Loucy (cell line): ENCODE measurements around the gene CLMN.
"Not testable (repeated sequence)": the region's sequence is repeated elsewhere in the genome, so short reads cannot be mapped to it uniquely, and the experiment has no call there.

Source experiments
- H2AFZ ChIP-seq: fragments of 200-600 bp; sonication (generic); 2 replicates; pipeline ENCODE4 v1.6.0; 2016; ENCODE audit warnings: antibody characterized with exemption, mild to moderate bottlenecking, low read length, moderate library complexity
- H3F3A ChIP-seq: fragments of 200-600 bp; 2 replicates; pipeline ENCODE4 v1.6.0; 2016; ENCODE audit warnings: antibody characterized with exemption, low read depth, mild to moderate bottlenecking
- H3K27me3 ChIP-seq: fragments of 200-600 bp; sonication (generic); 2 replicates; pipeline ENCODE4 v1.6.1; 2014; ENCODE audit warnings: low read length, mild to moderate bottlenecking; ENCODE audit not compliant: insufficient read depth, poor library complexity, severe bottlenecking
- H3K36me3 ChIP-seq: fragments of 200-600 bp; sonication (generic); 2 replicates; pipeline ENCODE4 v1.6.1; 2016; ENCODE audit warnings: low read length; ENCODE audit not compliant: insufficient read depth
- H3K4me1 ChIP-seq: fragments of 200-600 bp; sonication (generic); 2 replicates; pipeline ENCODE4 v1.5.1; 2014; ENCODE audit warnings: low read length, mild to moderate bottlenecking; ENCODE audit not compliant: insufficient read depth, poor library complexity, severe bottlenecking
- H3K4me2 ChIP-seq: fragments of 200-600 bp; sonication (generic); 2 replicates; pipeline ENCODE4 v1.6.0; 2014; ENCODE audit warnings: antibody characterized with exemption, low read length, low read depth, mild to moderate bottlenecking; ENCODE audit not compliant: poor library complexity, severe bottlenecking
- H3K4me3 ChIP-seq: fragments of 200-600 bp; sonication (generic); 2 replicates; pipeline ENCODE4 v1.5.1; 2014; ENCODE audit warnings: low read length, mild to moderate bottlenecking, mixed read lengths; ENCODE audit not compliant: poor library complexity, severe bottlenecking
- H3K79me2 ChIP-seq: fragments of 200-600 bp; sonication (generic); 2 replicates; pipeline ENCODE4 v1.6.1; 2014; ENCODE audit warnings: low read length; ENCODE audit not compliant: insufficient read depth
- H3K9ac ChIP-seq: fragments of 200-600 bp; sonication (generic); 2 replicates; pipeline ENCODE4 v1.6.0; 2014; ENCODE audit warnings: mild to moderate bottlenecking, low read depth, low read length, moderate library complexity; ENCODE audit not compliant: poor library complexity, severe bottlenecking
- H3K9me2 ChIP-seq: fragments of 200-600 bp; sonication (generic); replicated peaks from 2 replicates; pipeline ENCODE4 v1.6.1; 2016; ENCODE audit warnings: low read depth, low read length, mixed read lengths
- H3K9me3 ChIP-seq: fragments of 200-600 bp; sonication (generic); 2 replicates; pipeline ENCODE4 v1.6.1; 2014; ENCODE audit warnings: mild to moderate bottlenecking, antibody characterized with exemption, low read length, low read depth; ENCODE audit not compliant: insufficient read depth
- H4K20me1 ChIP-seq: fragments of 200-600 bp; sonication (generic); 2 replicates; pipeline ENCODE4 v1.6.0; 2014; ENCODE audit warnings: antibody characterized with exemption, low read length, mild to moderate bottlenecking; ENCODE audit not compliant: insufficient read depth, poor library complexity, severe bottlenecking
- CTCF ChIP-seq: fragments of 200-600 bp; sonication (generic); conservative IDR thresholded peaks from 2 replicates; pipeline ENCODE4 v1.5.1; 2014; ENCODE audit warnings: mild to moderate bottlenecking, antibody characterized with exemption, low read length
- EZH2phosphoT487 ChIP-seq: fragments of 200-600 bp; IDR thresholded peaks from 2 replicates; pipeline ENCODE4 v1.6.1; 2018; ENCODE audit warnings: antibody characterized with exemption, mild to moderate bottlenecking, moderate library complexity, borderline replicate concordance

Gene CLMN

GRCh38 chr14:95141684-95142083, 178.0 kb downstream of the CLMN start:
- no peak overlapping the region for H3K9ac ChIP-seq
- no peaks in the 10 kb centered on the region for H3K9me2 ChIP-seq
- H3K4me1 ChIP-seq, result no peaks in the 10 kb centered on the region
- TF ChIP-seq EZH2phosphoT487, result no peak
- H3K9me3 ChIP-seq, result peaks cover 10% of the 10 kb centered on the region
- no peak overlapping the region for H3K4me2 ChIP-seq
- H3K79me2 ChIP-seq, result peaks cover 89% of the 10 kb centered on the region
- no peaks in the 10 kb centered on the region for H3F3A ChIP-seq
- H3K36me3 ChIP-seq, result peaks cover 15% of the 10 kb centered on the region
- H3K27me3 ChIP-seq, result no peaks in the 10 kb centered on the region
- H4K20me1 ChIP-seq, result peaks cover 50% of the 10 kb centered on the region
- H3K4me3 ChIP-seq, result no peak overlapping the region
- no peak overlapping the region for H2AFZ ChIP-seq

GRCh38 chr14:95140060-95140858, 179.4 kb downstream of the CLMN start:
- Histone ChIP-seq H2AFZ (no peak overlapping the region), H3K9me3 (peaks cover 9% of the 10 kb centered on the region), H3K9ac (no peak overlapping the region), H3K4me1 (no peaks in the 10 kb centered on the region), H3K9me2 (no peaks in the 10 kb centered on the region), H3F3A (no peaks in the 10 kb centered on the region), H3K4me3 (no peak overlapping the region), H3K79me2 (peaks cover 89% of the 10 kb centered on the region), H3K4me2 (no peak overlapping the region), H4K20me1 (peaks cover 57% of the 10 kb centered on the region), H3K36me3 (peaks cover 12% of the 10 kb centered on the region), H3K27me3 (no peaks in the 10 kb centered on the region)
- TF ChIP-seq CTCF, result no peak
- no peak for TF ChIP-seq EZH2phosphoT487

GRCh38 chr14:95138876-95139275, 180.8 kb downstream of the CLMN start:
- Histone ChIP-seq H3K36me3 (peaks cover 12% of the 10 kb centered on the region; the same call in 1 of the 2 replicates), H4K20me1 (peaks cover 62% of the 10 kb centered on the region), H3F3A (no peaks in the 10 kb centered on the region), H3K9ac (no peak overlapping the region), H3K4me3 (no peak overlapping the region), H2AFZ (no peak overlapping the region), H3K27me3 (no peaks in the 10 kb centered on the region), H3K9me3 (no peaks in the 10 kb centered on the region), H3K9me2 (no peaks in the 10 kb centered on the region), H3K4me1 (no peaks in the 10 kb centered on the region), H3K4me2 (no peak overlapping the region), H3K79me2 (peaks cover 88% of the 10 kb centered on the region)
- TF ChIP-seq CTCF, result no peak
- no peak for TF ChIP-seq EZH2phosphoT487

- not testable (repeated sequence) for H3K4me3 ChIP-seq
Observed at GRCh38 chr14:95138455-95138854, 181.3 kb downstream of the CLMN start.

More at GRCh38 chr14:95138455-95138854, 181.3 kb downstream of the CLMN start:
- H3K9me3 ChIP-seq, H3K4me2 ChIP-seq, H2AFZ ChIP-seq, H3K9ac ChIP-seq, H3K4me1 ChIP-seq, H3F3A ChIP-seq, H3K9me2 ChIP-seq, H3K27me3 ChIP-seq: not testable (repeated sequence)
- Histone ChIP-seq H4K20me1 (peaks cover 63% of the 10 kb centered on the region), H3K79me2 (peaks cover 84% of the 10 kb centered on the region), H3K36me3 (peaks cover 13% of the 10 kb centered on the region; the same call in 1 of the 2 replicates)
